ENCODE measurements around the gene XYLB. TPM values are rescaled to one million over a fixed set of nuclear protein-coding genes. Genes with fewer than 3 reads are reported as not detected.

The XYLB gene
- total RNA-seq, 2 experiments from 2014 or later: 0.25 to 0.59 TPM

GRCh38 chr3:38314112-38314763, 32.3 kb upstream of the XYLB start:
- Mint-ChIP-seq H3K27ac (no peak overlapping the region), H3K4me3 (no peak overlapping the region), H3K27me3 (no peaks in the 10 kb centered on the region), H3K4me1 (ENCODE audit: low read depth) (no peaks in the 10 kb centered on the region), H3K36me3 (ENCODE audit: low read depth) (no peaks in the 10 kb centered on the region), H3K9me3 (no peaks in the 10 kb centered on the region)
- POLR2A ChIA-PET: no interaction called here
- peaks cover 0 to under 1% of the 10 kb centered on the region in 2 experiments for H3K27me3 ChIP-seq (ENCODE audit: control insufficient read depth in 1 of 2, insufficient read depth in 2 of 2, low read length in 2 of 2)
- H3K4me3 ChIP-seq (ENCODE audit: low read length): no peak overlapping the region
- intact Hi-C loops (cut with DNase I, micrococcal nuclease): no loop called here
- no peaks in the 10 kb centered on the region for H3K36me3 ChIP-seq (ENCODE audit: insufficient read depth, low read length)
- H3K4me1 ChIP-seq (ENCODE audit: insufficient read depth, low read length): no peaks in the 10 kb centered on the region
- CTCF ChIA-PET: no interaction called here
- no peak overlapping the region for H3K27ac ChIP-seq (ENCODE audit: low read depth in 1 of 2, low read length in 2 of 2)
- DNase-seq: no peak
- no peaks in the 10 kb centered on the region for H3K9me3 ChIP-seq (ENCODE audit: control insufficient read depth in 1 of 2, insufficient read depth in 1 of 2, low read length in 2 of 2)
- ATAC-seq (ENCODE audit: poor library complexity): no peak
- TF ChIP-seq CTCF (IDR thresholded peaks at IDR 0.05): no peak

- Histone ChIP-seq H3K9me3 (ENCODE audit: control insufficient read depth in 1 of 2, insufficient read depth in 1 of 2, low read length in 2 of 2) (no peaks in the 10 kb centered on the region), H3K36me3 (ENCODE audit: insufficient read depth, low read length) (no peaks in the 10 kb centered on the region), H3K27me3 (ENCODE audit: control insufficient read depth in 1 of 2, insufficient read depth in 2 of 2, low read length in 2 of 2) (no peaks in the 10 kb centered on the region), H3K27ac (ENCODE audit: low read depth in 1 of 2, low read length in 2 of 2) (no peak overlapping the region), H3K4me1 (ENCODE audit: insufficient read depth, low read length) (no peaks in the 10 kb centered on the region), H3K4me3 (ENCODE audit: low read length) (no peak overlapping the region)
- Mint-ChIP-seq H3K36me3 (ENCODE audit: low read depth) (no peaks in the 10 kb centered on the region), H3K4me1 (ENCODE audit: low read depth) (no peaks in the 10 kb centered on the region), H3K27ac (no peak overlapping the region), H3K27me3 (no peaks in the 10 kb centered on the region), H3K9me3 (no peaks in the 10 kb centered on the region), H3K4me3 (no peak overlapping the region)
- CTCF ChIA-PET: no interaction called here
- TF ChIP-seq CTCF (IDR thresholded peaks at IDR 0.05): no peak
- POLR2A ChIA-PET: no interaction called here
- DNase-seq (no peak), ATAC-seq (ENCODE audit: poor library complexity) (no peak)
- intact Hi-C loops (cut with DNase I, micrococcal nuclease): no loop called here
These were observed 31.7 kb upstream of the XYLB start for GRCh38 chr3:38314764-38315487.

- Histone ChIP-seq H3K4me3 (ENCODE audit: low read length) (no peak overlapping the region), H3K27ac (ENCODE audit: low read depth in 1 of 2, low read length in 2 of 2) (no peak overlapping the region), H3K36me3 (ENCODE audit: insufficient read depth, low read length) (no peaks in the 10 kb centered on the region), H3K4me1 (ENCODE audit: insufficient read depth, low read length) (no peaks in the 10 kb centered on the region), H3K27me3 (ENCODE audit: control insufficient read depth in 1 of 2, insufficient read depth in 2 of 2, low read length in 2 of 2) (no peaks in the 10 kb centered on the region), H3K9me3 (ENCODE audit: control insufficient read depth in 1 of 2, insufficient read depth in 1 of 2, low read length in 2 of 2) (no peaks in the 10 kb centered on the region)
- Mint-ChIP-seq H3K4me3 (no peak overlapping the region), H3K4me1 (ENCODE audit: low read depth) (no peaks in the 10 kb centered on the region), H3K27ac (no peak overlapping the region), H3K36me3 (ENCODE audit: low read depth) (no peaks in the 10 kb centered on the region), H3K9me3 (no peaks in the 10 kb centered on the region), H3K27me3 (no peaks in the 10 kb centered on the region)
- no peak for DNase-seq
- POLR2A ChIA-PET: no interaction called here
- CTCF ChIA-PET: no interaction called here
- intact Hi-C loops (cut with DNase I, micrococcal nuclease): no loop called here
- TF ChIP-seq CTCF (IDR thresholded peaks at IDR 0.05): no peak
- no peak for ATAC-seq (ENCODE audit: poor library complexity)
These were observed 30.9 kb upstream of the XYLB start for GRCh38 chr3:38315488-38316230.
